ENCODE results near the gene BNIP1. TPM values are rescaled to one million over a fixed set of nuclear protein-coding genes. Genes with fewer than 3 reads are reported as not detected.

The BNIP1 gene
- total and polyA plus RNA-seq, 2 experiments from 2014 or later = 13.1 to 14.7 TPM

DNA sequence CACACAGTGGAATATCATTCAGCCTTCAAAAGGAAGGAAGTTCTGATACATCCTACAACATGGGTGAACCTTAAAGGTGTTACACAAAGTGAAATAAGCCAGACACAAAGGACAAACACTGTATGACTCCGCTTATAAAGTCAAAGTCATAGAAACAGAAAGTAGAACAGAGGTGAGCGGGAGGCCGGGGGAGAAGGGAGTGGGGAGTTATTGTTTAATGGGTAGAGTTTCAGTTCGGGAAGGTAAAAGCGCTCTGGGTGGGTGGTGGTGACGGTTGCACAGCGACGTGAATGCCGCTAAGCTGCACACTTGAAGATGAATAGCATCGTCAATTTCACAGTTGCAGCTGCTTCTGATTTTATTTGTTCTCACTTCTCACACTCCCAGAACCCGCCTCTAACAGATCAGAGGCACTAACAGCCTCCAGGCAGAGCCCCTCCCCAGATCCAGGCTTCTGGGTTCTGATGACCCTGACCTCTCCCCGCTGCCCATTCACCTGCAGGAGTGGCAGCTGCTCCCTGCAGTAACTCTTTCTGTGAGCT, 34.1 kb downstream of the BNIP1 start:
- Histone ChIP-seq H3K4me2 (no peak overlapping the region), H3K27ac (no peak overlapping the region), H3K36me3 (replicated peaks; ENCODE audit: insufficient read depth, low read depth) (no peaks in the 10 kb centered on the region), H2AFZ (no peak overlapping the region), H3K79me2 (no peaks in the 10 kb centered on the region), H3K4me3 (no peak overlapping the region), H3K9me2 (replicated peaks; ENCODE audit: insufficient read depth) (no peaks in the 10 kb centered on the region), H3K9me3 (ENCODE audit: low read depth) (no peaks in the 10 kb centered on the region), H3K27me3 (no peaks in the 10 kb centered on the region), H3K4me1 (ENCODE audit: insufficient read depth) (no peaks in the 10 kb centered on the region), H4K20me1 (ENCODE audit: insufficient read depth, poor library complexity, severe bottlenecking) (no peaks in the 10 kb centered on the region)
- no peak for DNase-seq (ENCODE audit: low spot score)
- no peak for TF ChIP-seq EZH2phosphoT487 (IDR thresholded peaks at IDR 0.05; ENCODE audit: low read depth, severe bottlenecking, unreplicated experiment)
- TF ChIP-seq, protein P1, sequence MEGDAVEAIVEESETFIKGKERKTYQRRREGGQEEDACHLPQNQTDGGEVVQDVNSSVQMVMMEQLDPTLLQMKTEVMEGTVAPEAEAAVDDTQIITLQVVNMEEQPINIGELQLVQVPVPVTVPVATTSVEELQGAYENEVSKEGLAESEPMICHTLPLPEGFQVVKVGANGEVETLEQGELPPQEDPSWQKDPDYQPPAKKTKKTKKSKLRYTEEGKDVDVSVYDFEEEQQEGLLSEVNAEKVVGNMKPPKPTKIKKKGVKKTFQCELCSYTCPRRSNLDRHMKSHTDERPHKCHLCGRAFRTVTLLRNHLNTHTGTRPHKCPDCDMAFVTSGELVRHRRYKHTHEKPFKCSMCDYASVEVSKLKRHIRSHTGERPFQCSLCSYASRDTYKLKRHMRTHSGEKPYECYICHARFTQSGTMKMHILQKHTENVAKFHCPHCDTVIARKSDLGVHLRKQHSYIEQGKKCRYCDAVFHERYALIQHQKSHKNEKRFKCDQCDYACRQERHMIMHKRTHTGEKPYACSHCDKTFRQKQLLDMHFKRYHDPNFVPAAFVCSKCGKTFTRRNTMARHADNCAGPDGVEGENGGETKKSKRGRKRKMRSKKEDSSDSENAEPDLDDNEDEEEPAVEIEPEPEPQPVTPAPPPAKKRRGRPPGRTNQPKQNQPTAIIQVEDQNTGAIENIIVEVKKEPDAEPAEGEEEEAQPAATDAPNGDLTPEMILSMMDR (IDR thresholded peaks at IDR 0.05; ENCODE audit: poor library complexity) = no peak
- no peak for TF ChIP-seq EZH2 (IDR thresholded peaks at IDR 0.05; ENCODE audit: borderline replicate concordance)
- 85% methylated on average over 12 of the region's 12 CpGs for WGBS (ENCODE audit: low lambda C conversion rate, missing lambda C conversion rate)

DNA sequence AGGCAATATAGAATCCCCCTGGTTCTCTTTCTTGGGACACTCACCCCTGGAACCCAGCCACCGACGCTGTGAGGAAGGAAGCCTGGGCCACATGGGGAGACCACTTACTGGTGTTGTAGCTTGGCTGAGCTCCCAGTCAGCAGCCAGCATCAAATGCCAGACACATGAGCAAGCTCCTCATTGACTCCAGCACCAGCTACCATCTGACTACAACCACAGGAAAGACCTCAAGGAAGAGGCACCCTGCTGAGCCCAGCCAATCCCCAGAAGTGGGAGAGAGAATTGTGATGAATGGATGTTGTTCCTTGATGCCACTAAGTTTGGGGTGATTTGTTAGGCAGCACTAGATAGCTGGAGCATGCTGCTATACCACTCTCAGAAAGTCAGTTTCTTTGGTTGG, 36.0 kb downstream of the BNIP1 start:
- Histone ChIP-seq H3K4me1 (ENCODE audit: insufficient read depth) (no peaks in the 10 kb centered on the region), H3K27ac (no peak overlapping the region), H3K4me2 (no peak overlapping the region), H4K20me1 (ENCODE audit: insufficient read depth, poor library complexity, severe bottlenecking) (no peaks in the 10 kb centered on the region), H3K36me3 (replicated peaks; ENCODE audit: insufficient read depth, low read depth) (no peaks in the 10 kb centered on the region), H2AFZ (no peak overlapping the region), H3K4me3 (no peak overlapping the region), H3K79me2 (no peaks in the 10 kb centered on the region), H3K9me2 (replicated peaks; ENCODE audit: insufficient read depth) (no peaks in the 10 kb centered on the region), H3K9me3 (ENCODE audit: low read depth) (no peaks in the 10 kb centered on the region), H3K27me3 (no peaks in the 10 kb centered on the region)
- TF ChIP-seq EZH2phosphoT487 (IDR thresholded peaks at IDR 0.05; ENCODE audit: low read depth, severe bottlenecking, unreplicated experiment) (no peak), EZH2 (IDR thresholded peaks at IDR 0.05; ENCODE audit: borderline replicate concordance) (no peak)
- TF ChIP-seq, protein P1 (IDR thresholded peaks at IDR 0.05; ENCODE audit: poor library complexity) = no peak
- WGBS (ENCODE audit: low lambda C conversion rate, missing lambda C conversion rate) = 97% methylated on average over 2 of the region's 2 CpGs
- no peak for DNase-seq (ENCODE audit: low spot score)

DNA sequence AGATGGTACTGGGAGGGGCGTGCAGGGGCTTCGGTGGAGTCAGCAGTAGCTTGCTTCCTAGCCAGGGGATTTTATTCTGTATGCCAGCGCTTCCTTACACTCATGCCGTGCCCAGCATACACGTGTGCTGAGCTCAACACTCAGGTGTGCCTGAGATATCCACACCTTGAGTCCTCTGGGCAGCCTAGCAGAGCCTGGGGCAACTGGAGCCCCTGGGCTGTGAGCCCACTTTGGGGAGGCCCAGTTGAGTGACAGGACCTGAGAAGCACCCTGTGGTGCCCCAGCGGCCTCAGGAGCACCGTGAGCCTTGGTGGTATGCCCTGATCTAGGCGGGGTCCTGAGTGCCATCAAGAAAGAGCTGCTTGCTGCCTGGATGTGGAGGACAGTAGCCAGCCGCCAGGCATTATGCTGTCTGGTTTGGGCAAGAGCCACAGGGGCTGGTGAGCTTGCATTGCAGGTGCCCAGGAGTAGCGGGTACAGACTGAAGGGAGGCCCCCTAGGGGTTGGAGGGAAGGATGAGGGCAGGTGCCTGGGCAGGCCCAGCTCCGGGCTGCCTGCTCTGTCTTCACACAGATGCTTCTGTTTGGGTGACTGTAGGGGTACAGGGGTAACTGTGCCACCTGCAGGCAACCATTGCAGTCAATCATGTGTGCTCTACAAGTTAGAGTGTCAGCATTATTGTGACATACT, 42.9 kb downstream of the BNIP1 start:
- no peaks in the 10 kb centered on the region for H3K9me3 ChIP-seq (ENCODE audit: low read depth)
- no peaks in the 10 kb centered on the region for H3K79me2 ChIP-seq
- TF ChIP-seq EZH2phosphoT487 (IDR thresholded peaks at IDR 0.05; ENCODE audit: low read depth, severe bottlenecking, unreplicated experiment) (no peak), EZH2 (IDR thresholded peaks at IDR 0.05; ENCODE audit: borderline replicate concordance) (no peak)
- TF ChIP-seq, protein P1 (IDR thresholded peaks at IDR 0.05; ENCODE audit: poor library complexity) = no peak
- DNase-seq (ENCODE audit: low spot score) = no peak
- H3K4me3 ChIP-seq = no peak overlapping the region
- H3K27me3 ChIP-seq = no peaks in the 10 kb centered on the region
- H3K4me1 ChIP-seq (ENCODE audit: insufficient read depth) = no peaks in the 10 kb centered on the region
- H4K20me1 ChIP-seq (ENCODE audit: insufficient read depth, poor library complexity, severe bottlenecking) = no peaks in the 10 kb centered on the region
- no peaks in the 10 kb centered on the region for H3K36me3 ChIP-seq (replicated peaks; ENCODE audit: insufficient read depth, low read depth)
- no peaks in the 10 kb centered on the region for H3K9me2 ChIP-seq (replicated peaks; ENCODE audit: insufficient read depth)
- H2AFZ ChIP-seq = no peak overlapping the region
- no peak overlapping the region for H3K4me2 ChIP-seq
- WGBS (ENCODE audit: low lambda C conversion rate, missing lambda C conversion rate) = 82% methylated on average over 11 of the region's 11 CpGs
- no peak overlapping the region for H3K27ac ChIP-seq
